HEK293 (cell line): ENCODE measurements around the gene CHMP4A.
"Not testable (repeated sequence)": the region's sequence is repeated elsewhere in the genome, so short reads cannot be mapped to it uniquely, and the experiment has no call there.

Experiments
- CTCF ChIA-PET: fragments of 350-600 bp; formaldehyde crosslinking; extraction: SDS; loops from one replicate; lab custom pipeline; 2021; ENCODE audit warnings: antibody characterized with exemption; lab: Yijun Ruan, JAX
- POLR2A ChIA-PET: fragments of 300-600 bp; formaldehyde crosslinking; extraction: SDS; loops from one replicate; lab custom pipeline; 2020; ENCODE audit warnings: antibody characterized with exemption, inconsistent platforms; lab: Yijun Ruan, JAX
- H3K27ac ChIP-seq: fragments of 200-500 bp; sonication (Bioruptor generic); 2 replicates; pipeline ENCODE4 v1.5.1; 2014; ENCODE audit warnings: low read depth, low read length, control low read depth, inconsistent platforms; ENCODE audit errors: extremely low read depth
- H3K36me3 ChIP-seq, 2 experiments: fragments of 200-500 bp in 1 of 2; sonication (Bioruptor generic) in 1 of 2; 1 replicate in 1 of 2; 2 replicates in 1 of 2; pipeline ENCODE4 v1.5.1; 2014 to 2017; ENCODE audit warnings: inconsistent platforms in 2 of 2, low read length in 2 of 2; ENCODE audit not compliant: control insufficient read depth in 2 of 2, insufficient read depth in 1 of 2
- H3K4me1 ChIP-seq: fragments of 200-500 bp; sonication (Bioruptor generic); 2 replicates; pipeline ENCODE4 v1.5.1; 2014; ENCODE audit warnings: mild to moderate bottlenecking, low read length, inconsistent platforms; ENCODE audit not compliant: control insufficient read depth, insufficient read depth
- H3K4me3 ChIP-seq: 2 replicates; pipeline ENCODE4 v1.5.1; 2011; ENCODE audit warnings: low read depth, mild to moderate bottlenecking, control low read depth, low read length, moderate library complexity
- H3K9me3 ChIP-seq: fragments of 200-500 bp; sonication (Bioruptor generic); 2 replicates; pipeline ENCODE4 v1.5.1; 2014; ENCODE audit warnings: low read depth, low read length, inconsistent platforms; ENCODE audit not compliant: control insufficient read depth, insufficient read depth
- GLIS1 ChIP-seq: fragments of 450-650 bp; formaldehyde crosslinking; IDR thresholded peaks from 2 replicates; pipeline ENCODE4 v1.5.1; 2016; ENCODE audit warnings: missing biosample characterization, missing genetic modification characterization
- HOXA7 ChIP-seq: sonication (generic); formaldehyde crosslinking; IDR thresholded peaks from 2 replicates; pipeline ENCODE4 v1.8.1; 2022; ENCODE audit warnings: missing genetic modification reagents, borderline replicate concordance
- KLF16 ChIP-seq: fragments of 450-650 bp; formaldehyde crosslinking; IDR thresholded peaks from 2 replicates; pipeline ENCODE4 v1.5.1; 2017; ENCODE audit warnings: missing biosample characterization, missing genetic modification characterization
- OVOL3 ChIP-seq: fragments of 450-650 bp; formaldehyde crosslinking; IDR thresholded peaks from 2 replicates; pipeline ENCODE4 v1.5.1; 2016; ENCODE audit warnings: missing biosample characterization, missing genetic modification characterization
- REPIN1 ChIP-seq: fragments of 450-650 bp; formaldehyde crosslinking; IDR thresholded peaks from 2 replicates; pipeline ENCODE4 v1.5.1; 2017; ENCODE audit warnings: missing biosample characterization, missing genetic modification characterization, low read depth
- SP2 ChIP-seq: fragments of 450-650 bp; formaldehyde crosslinking; IDR thresholded peaks from 2 replicates; pipeline ENCODE4 v1.5.1; 2016; ENCODE audit warnings: missing biosample characterization, missing genetic modification characterization
- TCF7L2 ChIP-seq: IDR thresholded peaks from 2 replicates; pipeline ENCODE4 v1.6.1; 2011; ENCODE audit warnings: low read depth, mild to moderate bottlenecking, inconsistent platforms, low read length, moderate library complexity, borderline replicate concordance
- ZBTB1 ChIP-seq: fragments of 450-650 bp; formaldehyde crosslinking; IDR thresholded peaks from 2 replicates; pipeline ENCODE4 v1.5.1; 2016; ENCODE audit warnings: missing biosample characterization, missing genetic modification characterization
- ZIC2 ChIP-seq: fragments of 450-650 bp; formaldehyde crosslinking; IDR thresholded peaks from 2 replicates; pipeline ENCODE4 v1.5.1; 2016; ENCODE audit warnings: missing biosample characterization, missing genetic modification characterization
- ZNF114 ChIP-seq: fragments of 450-650 bp; formaldehyde crosslinking; IDR thresholded peaks from 2 replicates; pipeline ENCODE4 v1.5.0; 2017; ENCODE audit warnings: missing biosample characterization, missing genetic modification characterization
- ZNF146 ChIP-seq: fragments of 450-650 bp; formaldehyde crosslinking; IDR thresholded peaks from 2 replicates; pipeline ENCODE4 v1.5.1; 2016; ENCODE audit warnings: missing biosample characterization, missing genetic modification characterization
- ZNF184 ChIP-seq: fragments of 450-650 bp; IDR thresholded peaks from 2 replicates; pipeline ENCODE4 v1.5.1; 2018; ENCODE audit warnings: missing biosample characterization, mild to moderate bottlenecking, missing genetic modification characterization
- ZNF341 ChIP-seq: fragments of 450-650 bp; formaldehyde crosslinking; IDR thresholded peaks from 2 replicates; pipeline ENCODE4; 2016; ENCODE audit warnings: low read depth, missing biosample characterization, missing genetic modification characterization
- ZNF433 ChIP-seq: fragments of 450-650 bp; formaldehyde crosslinking; IDR thresholded peaks from 2 replicates; pipeline ENCODE4 v1.5.1; 2016; ENCODE audit warnings: missing biosample characterization, missing genetic modification characterization, low read depth
- ZNF514 ChIP-seq: fragments of 450-650 bp; formaldehyde crosslinking; IDR thresholded peaks from 2 replicates; pipeline ENCODE4 v1.5.1; 2016; ENCODE audit warnings: missing biosample characterization, missing genetic modification characterization
- ZNF529 ChIP-seq: fragments of 450-650 bp; formaldehyde crosslinking; IDR thresholded peaks from 2 replicates; pipeline ENCODE4 v1.5.1; 2017; ENCODE audit warnings: missing genetic modification characterization, missing biosample characterization; ENCODE audit not compliant: insufficient replicate concordance
- ZNF626 ChIP-seq: fragments of 450-650 bp; sonication (Bioruptor Pico); formaldehyde crosslinking; IDR thresholded peaks from 2 replicates; pipeline ENCODE4 v1.5.1; 2018; ENCODE audit warnings: missing biosample characterization, missing genetic modification characterization, inconsistent platforms
- ZNF658 ChIP-seq: fragments of 450-650 bp; formaldehyde crosslinking; IDR thresholded peaks from 2 replicates; pipeline ENCODE4; 2016; ENCODE audit warnings: missing biosample characterization, missing genetic modification characterization
- ZSCAN30 ChIP-seq: fragments of 450-650 bp; IDR thresholded peaks from 2 replicates; pipeline ENCODE4 v1.5.1; 2018; ENCODE audit warnings: missing biosample characterization, mild to moderate bottlenecking, missing genetic modification characterization, moderate library complexity
- TF ChIP-seq, protein P1 (sequence below): fragments of 450-650 bp; formaldehyde crosslinking; IDR thresholded peaks from 2 replicates; pipeline ENCODE4 v1.5.1; 2016; ENCODE audit warnings: missing biosample characterization, missing genetic modification characterization
- TF ChIP-seq, protein P2 (sequence below): fragments of 450-650 bp; formaldehyde crosslinking; IDR thresholded peaks from 2 replicates; pipeline ENCODE4 v1.5.1; 2016; ENCODE audit warnings: missing biosample characterization, missing genetic modification characterization

The CHMP4A gene

DNA sequence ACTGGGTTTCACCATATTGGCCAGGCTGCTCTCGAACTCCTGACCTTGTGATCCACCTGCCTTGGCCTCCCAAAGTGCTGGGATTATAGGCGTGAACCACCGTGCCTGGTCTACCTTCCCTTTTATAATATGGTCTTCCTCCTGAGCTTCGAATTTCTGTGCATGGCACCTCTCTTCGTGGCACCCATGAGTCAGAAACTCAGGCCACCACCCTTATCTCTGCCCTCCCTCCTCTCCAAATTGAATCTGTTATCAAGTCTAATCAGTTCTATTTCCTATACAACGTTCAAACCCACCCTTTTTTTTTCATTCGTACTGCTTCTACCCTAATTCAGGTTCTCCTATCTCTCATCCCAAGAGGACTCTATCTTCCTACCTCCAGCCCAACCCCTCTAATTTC, 34.1 kb upstream of the CHMP4A start:
- H3K4me3 ChIP-seq = no peak overlapping the region
- H3K36me3 ChIP-seq = no peaks in the 10 kb centered on the region
- POLR2A ChIA-PET = interaction anchor here (0.8 to 2.1 kb wide), 2 partner anchors 24 to 61 kb away, joined by 3 to 8 read pairs; partner anchors contain the start of genes CIDEB and RABGGTA
- CTCF ChIA-PET = interaction anchor here (0.7 to 7.2 kb wide), 4 partner anchors 15 to 184 kb away, joined by 3 to 133 read pairs (median 6); partner anchors contain the start of genes CIDEB, DHRS1 and NOP9
- no peak for TF ChIP-seq ZNF514 (tag by site-specific recombination)
- no peak for TF ChIP-seq ZNF114
- TF ChIP-seq ZNF626 (tag by site-specific recombination) = no peak
- TF ChIP-seq REPIN1 (tag by site-specific recombination) = no peak
- no peak for TF ChIP-seq OVOL3 (tag by site-specific recombination)
- TF ChIP-seq, all 188 proteins: peak for 0
- H3K4me1 ChIP-seq = no peaks in the 10 kb centered on the region
- no peak overlapping the region for H3K27ac ChIP-seq
- no peaks in the 10 kb centered on the region for H3K9me3 ChIP-seq

DNA sequence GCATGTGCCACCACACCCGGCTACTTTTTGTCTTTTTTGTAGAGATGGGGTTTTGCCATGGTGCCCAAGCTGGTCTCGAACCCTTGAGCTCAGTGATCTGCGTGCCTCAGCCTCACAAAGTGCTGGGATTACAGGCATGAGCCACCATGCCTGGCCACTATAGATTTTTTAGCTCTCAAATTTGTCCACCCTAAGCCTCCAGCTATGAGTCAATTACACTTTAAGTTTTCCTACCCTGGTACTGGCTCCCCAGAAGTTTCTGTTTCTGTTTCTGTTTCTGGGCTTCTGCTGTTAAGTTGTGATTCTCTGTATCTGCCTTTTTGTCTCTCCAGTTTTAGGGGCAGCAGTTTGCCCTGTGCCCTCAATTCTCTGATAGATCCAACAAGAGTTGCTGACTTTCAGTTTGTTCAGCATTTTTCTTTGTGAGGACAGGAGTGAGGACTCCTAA, 33.5 kb upstream of the CHMP4A start:
- POLR2A ChIA-PET = interaction anchor here (0.7 to 2.1 kb wide), 3 partner anchors 9 to 61 kb away, joined by 3 to 8 read pairs (median 3); partner anchors contain the start of genes CIDEB and RABGGTA
- CTCF ChIA-PET = interaction anchor here (0.7 to 7.2 kb wide), 4 partner anchors 15 to 185 kb away, joined by 3 to 133 read pairs (median 6); partner anchors contain the start of genes CIDEB, DHRS1 and NOP9

DNA sequence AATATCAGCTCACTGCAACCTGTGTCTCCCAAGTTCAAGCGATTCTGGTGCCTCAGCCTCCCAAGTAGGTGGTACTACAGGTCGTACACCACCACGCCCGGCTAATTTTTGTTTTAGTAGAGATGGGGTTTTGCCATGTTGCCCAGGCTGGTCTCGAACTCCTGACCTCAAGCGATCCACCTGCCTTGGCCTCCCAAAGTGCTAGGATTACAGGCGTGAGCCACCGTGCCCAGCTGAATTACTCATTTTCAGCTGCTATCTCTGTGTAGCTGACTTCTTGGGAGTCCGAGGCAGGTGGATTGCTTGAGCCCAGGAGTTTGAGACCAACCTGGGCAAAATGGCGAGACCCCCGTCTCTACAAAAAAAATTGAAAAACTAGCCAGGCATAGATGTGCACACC, 32.1 kb upstream of the CHMP4A start:
- H3K27ac ChIP-seq, H3K9me3 ChIP-seq, H3K4me3 ChIP-seq, H3K4me1 ChIP-seq: not testable (repeated sequence)
- peaks cover 0 to 10% of the 10 kb centered on the region in 2 experiments; a peak in 2 of 3 replicates for H3K36me3 ChIP-seq
- CTCF ChIA-PET = interaction anchor here (0.7 to 7.2 kb wide), 7 partner anchors 17 to 192 kb away, joined by 3 to 133 read pairs (median 4); partner anchors contain the start of genes CIDEB, DHRS1, LTB4R2 and NOP9
- POLR2A ChIA-PET = interaction anchor here (0.7 kb wide), 1 partner anchor 128 kb away, joined by 3 read pairs; no protein-coding TSS in a partner anchor

More for the DNA sequence above, 33.5 kb upstream of the CHMP4A start:
- no peak for TF ChIP-seq ZNF433 (tag by site-specific recombination)
- TF ChIP-seq, protein P1, sequence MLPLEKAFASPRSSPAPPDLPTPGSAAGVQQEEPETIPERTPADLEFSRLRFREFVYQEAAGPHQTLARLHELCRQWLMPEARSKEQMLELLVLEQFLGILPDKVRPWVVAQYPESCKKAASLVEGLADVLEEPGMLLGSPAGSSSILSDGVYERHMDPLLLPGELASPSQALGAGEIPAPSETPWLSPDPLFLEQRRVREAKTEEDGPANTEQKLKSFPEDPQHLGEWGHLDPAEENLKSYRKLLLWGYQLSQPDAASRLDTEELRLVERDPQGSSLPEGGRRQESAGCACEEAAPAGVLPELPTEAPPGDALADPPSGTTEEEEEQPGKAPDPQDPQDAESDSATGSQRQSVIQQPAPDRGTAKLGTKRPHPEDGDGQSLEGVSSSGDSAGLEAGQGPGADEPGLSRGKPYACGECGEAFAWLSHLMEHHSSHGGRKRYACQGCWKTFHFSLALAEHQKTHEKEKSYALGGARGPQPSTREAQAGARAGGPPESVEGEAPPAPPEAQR (tag by site-specific recombination) = no peak
- no peak for TF ChIP-seq ZIC2 (tag by site-specific recombination)
- TF ChIP-seq ZNF529 (tag by site-specific recombination) = no peak
- TF ChIP-seq TCF7L2 = no peak
- no peak for TF ChIP-seq SP2 (tag by site-specific recombination)
- TF ChIP-seq, protein P2, sequence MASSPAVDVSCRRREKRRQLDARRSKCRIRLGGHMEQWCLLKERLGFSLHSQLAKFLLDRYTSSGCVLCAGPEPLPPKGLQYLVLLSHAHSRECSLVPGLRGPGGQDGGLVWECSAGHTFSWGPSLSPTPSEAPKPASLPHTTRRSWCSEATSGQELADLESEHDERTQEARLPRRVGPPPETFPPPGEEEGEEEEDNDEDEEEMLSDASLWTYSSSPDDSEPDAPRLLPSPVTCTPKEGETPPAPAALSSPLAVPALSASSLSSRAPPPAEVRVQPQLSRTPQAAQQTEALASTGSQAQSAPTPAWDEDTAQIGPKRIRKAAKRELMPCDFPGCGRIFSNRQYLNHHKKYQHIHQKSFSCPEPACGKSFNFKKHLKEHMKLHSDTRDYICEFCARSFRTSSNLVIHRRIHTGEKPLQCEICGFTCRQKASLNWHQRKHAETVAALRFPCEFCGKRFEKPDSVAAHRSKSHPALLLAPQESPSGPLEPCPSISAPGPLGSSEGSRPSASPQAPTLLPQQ (tag by site-specific recombination) = no peak
- TF ChIP-seq KLF16 (tag by site-specific recombination) = no peak
- no peak for TF ChIP-seq ZNF184 (tag by site-specific recombination)
- TF ChIP-seq ZNF146 = no peak
- TF ChIP-seq ZNF626 (tag by site-specific recombination) = no peak
- TF ChIP-seq GLIS1 (tag by site-specific recombination) = no peak
- no peak for TF ChIP-seq ZNF658 (tag by site-specific recombination)
- no peak for TF ChIP-seq ZNF341
- no peak for TF ChIP-seq ZBTB1 (tag by site-specific recombination)
- TF ChIP-seq ZSCAN30 (tag by site-specific recombination) = no peak
- no peak for TF ChIP-seq HOXA7
- H3K4me3 ChIP-seq = no peak overlapping the region
- no peaks in the 10 kb centered on the region for H3K9me3 ChIP-seq
- H3K27ac ChIP-seq = no peak overlapping the region
- H3K36me3 ChIP-seq = no peaks in the 10 kb centered on the region
- H3K4me1 ChIP-seq = no peaks in the 10 kb centered on the region
